Airway epithelial cell (primary cell): ENCODE measurements around the gene COL6A1. TPM values are rescaled to one million over a fixed set of nuclear protein-coding genes. Genes with fewer than 3 reads are reported as not detected.

Source experiments
- total RNA-seq: library from RNA; depleted of rRNA; stranded (reverse); fragments of >200 nt; gene quantifications from 2 replicates; pipeline ENCODE4 v1.2.3, GENCODE V29; 2015

COL6A1 gene
- total RNA-seq, result 82.4 and 93.0 TPM in 2 replicates

GRCh38 chr21:45981151-45982091 is at the start of gene COL6A1:
COL6A1 (plus strand) TSS chr21:45981770; CDS start chr21:45981851, 81 bp downstream.

Other genes with a start within 250 kb of the COL6A1 start
- 46.5 and 62.2 TPM in 2 replicates for gene COL6A2, start 116.3 kb downstream of the COL6A1 start, total RNA-seq
- gene FTCD, start 173.8 kb downstream of the COL6A1 start, total RNA-seq, result not detected in 2 replicates
- gene SPATC1L, start 202.7 kb downstream of the COL6A1 start, total RNA-seq, result 21.8 and 22.1 TPM in 2 replicates
- gene LSS, start 247.0 kb downstream of the COL6A1 start, total RNA-seq, result 114 and 123 TPM in 2 replicates